PC-9 (cell line): ENCODE measurements around the gene CRYBG1. TPM values are rescaled to one million over a fixed set of nuclear protein-coding genes. Genes with fewer than 3 reads are reported as not detected.
A peak's percentile ranks its signal among the peaks of the same experiment; 100 is the strongest.

ENCODE experiments used
- BruUV-seq: library from RNA; stranded (reverse); fragments of 400-500 nt; replicated peaks from 2 replicates; lab custom pipeline; 2021; lab: Mats Ljungman, UMichigan
- CTCF ChIA-PET: fragments of 300-600 bp; sonication (Branson Sonifier 250); formaldehyde crosslinking; loops from one replicate; lab custom pipeline; 2022; ENCODE audit warnings: antibody characterized with exemption; lab: Charles Lee
- POLR2A ChIA-PET: fragments of 300-600 bp; sonication (Branson Sonifier 250); formaldehyde crosslinking; loops from one replicate; lab custom pipeline; 2022; ENCODE audit warnings: antibody characterized with exemption; ENCODE audit not compliant: unreplicated experiment; lab: Charles Lee
- DNase-seq, 2 experiments: peaks; one replicate each; pipeline versions ENCODE4 v3.0.0 to v3.0.0-alpha.2; 2015 to 2022; ENCODE audit warnings: mixed read lengths in 1 of 2
- H2AFZ ChIP-seq: fragments of 200-600 bp; sonication (generic); 2 replicates; pipeline ENCODE4 v1.8.1; 2017; ENCODE audit warnings: antibody characterized with exemption
- H3F3A ChIP-seq: fragments of 200-600 bp; sonication (generic); 2 replicates; pipeline ENCODE4 v1.8.1; 2017; ENCODE audit warnings: antibody characterized with exemption, mild to moderate bottlenecking, low read depth; ENCODE audit not compliant: insufficient read depth
- H3K27ac ChIP-seq: fragments of 200-600 bp; sonication (generic); 2 replicates; pipeline ENCODE4 v1.6.1; 2016; ENCODE audit warnings: mixed run types
- H3K27me3 ChIP-seq: fragments of 200-600 bp; sonication (generic); 2 replicates; pipeline ENCODE4 v1.6.1; 2016; ENCODE audit warnings: low read depth, mixed run types; ENCODE audit not compliant: insufficient read depth
- H3K36me3 ChIP-seq: fragments of 200-600 bp; sonication (generic); 2 replicates; pipeline ENCODE4 v1.6.1; 2016; ENCODE audit warnings: low read depth, mixed run types
- H3K4me1 ChIP-seq: fragments of 200-600 bp; sonication (generic); replicated peaks from 2 replicates; pipeline ENCODE4 v1.6.1; 2016; ENCODE audit warnings: mixed run types; ENCODE audit not compliant: insufficient read depth
- H3K4me2 ChIP-seq: fragments of 200-600 bp; sonication (generic); 2 replicates; pipeline ENCODE4 v1.6.1; 2017; ENCODE audit warnings: mixed run types
- H3K4me3 ChIP-seq: fragments of 200-600 bp; sonication (generic); 2 replicates; pipeline ENCODE4 v1.6.1; 2016; ENCODE audit warnings: mixed run types
- H3K79me2 ChIP-seq: fragments of 200-600 bp; sonication (generic); 2 replicates; pipeline ENCODE4 v1.6.1; 2017; ENCODE audit warnings: low read depth, mixed run types
- H3K9me2 ChIP-seq: fragments of 200-600 bp; sonication (generic); 2 replicates; pipeline ENCODE4 v1.8.1; 2017; ENCODE audit warnings: mild to moderate bottlenecking; ENCODE audit not compliant: insufficient read depth
- H3K9me3 ChIP-seq: fragments of 200-600 bp; sonication (generic); 2 replicates; pipeline ENCODE4 v1.8.1; 2016; ENCODE audit warnings: low read depth; ENCODE audit not compliant: insufficient read depth
- H4K20me1 ChIP-seq: fragments of 200-600 bp; sonication (generic); 2 replicates; pipeline ENCODE4 v1.8.1; 2017; ENCODE audit not compliant: insufficient read depth
- EZH2 ChIP-seq: fragments of 200-600 bp; sonication (generic); IDR thresholded peaks from 2 replicates; pipeline ENCODE4 v1.8.0; 2017; ENCODE audit warnings: antibody characterized with exemption, low read depth
- intact Hi-C: fragments of 100-400 bp; cut with micrococcal nuclease; formaldehyde crosslinking; loops from one replicate; pipeline ENCODE4 v1.10.0; 2022; ENCODE audit not compliant: unreplicated experiment
- total RNA-seq: library from RNA; stranded (reverse); gene quantifications from 2 replicates; pipeline ENCODE4 v1.2.3, GENCODE V29; 2021
- TF ChIP-seq, protein P1 (sequence below): fragments of 200-600 bp; sonication (generic); conservative IDR thresholded peaks from 2 replicates; pipeline ENCODE4 v1.6.1; 2017; ENCODE audit warnings: mixed run types, antibody characterized with exemption, mild to moderate bottlenecking, moderate library complexity

The CRYBG1 gene
- total RNA-seq, 1 experiment from 2014 or later, result 49.3 TPM

DNA sequence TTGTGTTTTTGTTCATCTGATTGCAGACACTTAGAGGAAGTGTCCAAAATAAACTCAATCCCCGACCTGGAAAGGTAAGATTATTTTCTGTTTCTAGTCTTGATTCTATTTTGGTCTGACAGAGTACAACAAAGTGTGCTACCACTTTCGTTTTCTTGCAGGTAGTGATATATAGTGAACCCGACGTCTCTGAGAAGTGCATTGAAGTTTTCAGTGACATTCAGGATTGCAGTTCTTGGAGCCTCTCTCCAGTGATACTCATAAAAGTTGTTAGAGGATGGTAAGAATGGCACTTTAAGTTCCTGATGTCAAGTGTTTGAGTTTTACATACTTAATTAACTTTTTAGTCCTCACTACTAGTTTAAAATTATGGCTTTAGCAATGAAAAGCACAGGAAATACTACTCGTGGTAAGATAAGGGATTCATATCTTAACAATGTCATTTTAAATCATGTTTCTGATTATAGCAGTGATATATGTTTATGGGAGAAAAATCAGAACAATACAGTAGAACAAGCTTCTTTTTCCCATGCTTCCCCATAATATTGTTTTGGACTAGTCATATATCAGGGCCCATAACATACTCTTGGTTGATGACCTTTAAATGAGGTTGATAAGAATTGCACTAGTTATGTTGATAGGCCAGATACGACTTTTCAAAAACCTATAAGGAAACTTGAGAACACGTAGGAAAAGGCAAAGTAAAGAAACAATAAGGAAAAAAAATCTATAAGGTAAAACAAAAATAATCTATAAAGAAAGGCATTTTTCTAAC is 164.8 kb downstream of the CRYBG1 start:
- 0 out of 2 replicates have a peak, but pooled peaks cover 8% of the 10 kb centered on the region for H3K9me2 ChIP-seq
- no peaks in the 10 kb centered on the region for H3K27me3 ChIP-seq
- intact Hi-C loops, result no loop called here
- H3F3A ChIP-seq, result peaks cover 25% of the 10 kb centered on the region
- DNase-seq, result no peak
- no peaks in the 10 kb centered on the region; the same call in 1 of the 2 replicates for H3K9me3 ChIP-seq
- BruUV-seq, result no TSS peak
- H3K36me3 ChIP-seq, result peaks cover 20% of the 10 kb centered on the region
- peaks cover 54% of the 10 kb centered on the region for H3K4me1 ChIP-seq
- H2AFZ ChIP-seq, result peak overlapping the region; percentile 69
- TF ChIP-seq EZH2, result no peak
- TF ChIP-seq, protein P1, sequence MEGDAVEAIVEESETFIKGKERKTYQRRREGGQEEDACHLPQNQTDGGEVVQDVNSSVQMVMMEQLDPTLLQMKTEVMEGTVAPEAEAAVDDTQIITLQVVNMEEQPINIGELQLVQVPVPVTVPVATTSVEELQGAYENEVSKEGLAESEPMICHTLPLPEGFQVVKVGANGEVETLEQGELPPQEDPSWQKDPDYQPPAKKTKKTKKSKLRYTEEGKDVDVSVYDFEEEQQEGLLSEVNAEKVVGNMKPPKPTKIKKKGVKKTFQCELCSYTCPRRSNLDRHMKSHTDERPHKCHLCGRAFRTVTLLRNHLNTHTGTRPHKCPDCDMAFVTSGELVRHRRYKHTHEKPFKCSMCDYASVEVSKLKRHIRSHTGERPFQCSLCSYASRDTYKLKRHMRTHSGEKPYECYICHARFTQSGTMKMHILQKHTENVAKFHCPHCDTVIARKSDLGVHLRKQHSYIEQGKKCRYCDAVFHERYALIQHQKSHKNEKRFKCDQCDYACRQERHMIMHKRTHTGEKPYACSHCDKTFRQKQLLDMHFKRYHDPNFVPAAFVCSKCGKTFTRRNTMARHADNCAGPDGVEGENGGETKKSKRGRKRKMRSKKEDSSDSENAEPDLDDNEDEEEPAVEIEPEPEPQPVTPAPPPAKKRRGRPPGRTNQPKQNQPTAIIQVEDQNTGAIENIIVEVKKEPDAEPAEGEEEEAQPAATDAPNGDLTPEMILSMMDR, result no peak
- peak overlapping the region; percentile 79 for H3K4me2 ChIP-seq
- H3K79me2 ChIP-seq, result no peaks in the 10 kb centered on the region; the same call in 1 of the 2 replicates
- POLR2A ChIA-PET, result no interaction called here
- H3K4me3 ChIP-seq, result peak overlapping the region; percentile 47
- CTCF ChIA-PET, result interaction anchor here (0.6 kb wide), 1 partner anchor 31 kb away, joined by 3 read pairs; no protein-coding TSS in a partner anchor
- peak overlapping the region; percentile 98 for H3K27ac ChIP-seq
- H4K20me1 ChIP-seq, result no peaks in the 10 kb centered on the region

DNA sequence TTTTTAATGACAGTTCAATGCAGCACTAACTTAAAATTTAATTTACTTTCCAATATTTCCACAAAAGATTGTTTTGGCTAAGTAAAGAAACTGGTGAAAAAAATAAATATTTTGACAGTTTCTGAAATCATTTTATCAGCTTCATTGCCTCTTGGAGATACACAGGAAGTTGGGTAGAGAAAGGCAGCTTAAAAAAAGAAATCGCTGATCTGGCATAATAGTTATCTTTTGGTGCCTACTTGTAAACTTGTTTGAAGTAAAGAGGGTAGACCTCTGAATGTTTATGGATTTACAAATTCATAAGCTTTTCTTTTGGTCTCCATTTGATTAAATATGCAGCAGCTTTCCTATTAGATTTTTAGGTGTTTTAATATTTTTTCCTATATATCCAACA is 165.4 kb downstream of the CRYBG1 start:
- DNase-seq, result no peak
- Histone ChIP-seq H3K79me2 (no peaks in the 10 kb centered on the region; the same call in 1 of the 2 replicates), H3K4me2 (peak overlapping the region; percentile 79; the same call in 1 of the 2 replicates), H3K9me3 (no peaks in the 10 kb centered on the region; the same call in 1 of the 2 replicates), H3K4me3 (no peak overlapping the region), H4K20me1 (no peaks in the 10 kb centered on the region), H3K27me3 (no peaks in the 10 kb centered on the region), H3F3A (peaks cover 25% of the 10 kb centered on the region), H3K4me1 (peaks cover 54% of the 10 kb centered on the region), H3K27ac (peak overlapping the region; percentile 98; the same call in 1 of the 2 replicates), H2AFZ (no peak overlapping the region), H3K9me2 (0 out of 2 replicates have a peak, but pooled peaks cover 8% of the 10 kb centered on the region), H3K36me3 (peaks cover 20% of the 10 kb centered on the region)
- TF ChIP-seq EZH2, result no peak
- TF ChIP-seq, protein P1, result no peak
- ChIA-PET POLR2A (no interaction called here), CTCF (no interaction called here)
- no TSS peak for BruUV-seq
- intact Hi-C loops, result no loop called here

DNA sequence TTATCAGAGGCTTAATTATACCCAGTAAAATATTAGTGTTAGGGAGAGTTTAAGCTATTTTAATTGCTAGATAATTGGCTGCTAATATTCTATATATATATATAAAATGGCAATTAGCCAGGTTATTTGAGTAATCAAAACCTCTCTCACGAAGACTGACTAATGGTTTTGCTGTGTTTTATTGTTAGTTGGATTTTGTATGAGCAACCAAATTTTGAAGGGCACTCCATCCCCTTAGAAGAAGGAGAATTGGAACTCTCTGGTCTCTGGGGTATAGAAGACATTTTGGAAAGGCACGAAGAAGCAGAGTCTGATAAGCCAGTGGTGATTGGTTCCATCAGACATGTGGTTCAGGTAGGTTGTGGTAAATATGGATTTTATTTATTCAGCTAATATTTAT is 166.6 kb downstream of the CRYBG1 start:
- intact Hi-C loops, result no loop called here
- BruUV-seq, result no TSS peak
- H4K20me1 ChIP-seq, result no peaks in the 10 kb centered on the region
- H3K27me3 ChIP-seq, result no peaks in the 10 kb centered on the region
- no peak overlapping the region for H2AFZ ChIP-seq
- H3K9me2 ChIP-seq, result 0 out of 2 replicates have a peak, but pooled peaks cover 8% of the 10 kb centered on the region
- POLR2A ChIA-PET, result interaction anchor here (0.6 kb wide), 2 partner anchors 12 to 135 kb away, joined by 8 to 11 read pairs; no protein-coding TSS in a partner anchor
- no peak overlapping the region for H3K4me3 ChIP-seq
- peaks cover 23% of the 10 kb centered on the region for H3K36me3 ChIP-seq
- no peaks in the 10 kb centered on the region; the same call in 1 of the 2 replicates for H3K9me3 ChIP-seq
- CTCF ChIA-PET, result no interaction called here
- H3K4me2 ChIP-seq, result peak overlapping the region; percentile 69; the same call in 1 of the 2 replicates
- H3K27ac ChIP-seq, result peak overlapping the region; percentile 98
- DNase-seq, result no peak
- H3F3A ChIP-seq, result peaks cover 25% of the 10 kb centered on the region
- no peak for TF ChIP-seq EZH2
- TF ChIP-seq, protein P1, result no peak
- no peaks in the 10 kb centered on the region; the same call in 1 of the 2 replicates for H3K79me2 ChIP-seq
- peaks cover 54% of the 10 kb centered on the region for H3K4me1 ChIP-seq
